Endodermal cell (in vitro differentiated cells): Measurements from ENCODE around the gene ROR2. TPM values are rescaled to one million over a fixed set of nuclear protein-coding genes. Genes with fewer than 3 reads are reported as not detected.

Source experiments
- DNase-seq: peaks from one replicate; pipeline ENCODE4 v3.0.0-alpha.2; 2017
- H3K27ac ChIP-seq: 2 replicates; pipeline ENCODE4 v1.5.1; 2013; ENCODE audit warnings: mild to moderate bottlenecking, low read depth, low read length, moderate library complexity
- H3K27me3 ChIP-seq: 2 replicates; pipeline ENCODE4 v1.6.1; 2013; ENCODE audit warnings: mild to moderate bottlenecking, low read length, moderate library complexity; ENCODE audit not compliant: insufficient read depth, control insufficient read depth, poor library complexity, severe bottlenecking
- H3K36me3 ChIP-seq: 2 replicates; pipeline ENCODE4 v1.7.0; 2013; ENCODE audit warnings: mild to moderate bottlenecking, low read length, moderate library complexity; ENCODE audit not compliant: control insufficient read depth, insufficient read depth
- H3K4me1 ChIP-seq: one replicate; pipeline ENCODE4 v1.7.0; 2013; ENCODE audit warnings: low read length; ENCODE audit not compliant: control insufficient read depth, insufficient read depth
- H3K4me3 ChIP-seq: 2 replicates; pipeline ENCODE4 v1.5.1; 2013; ENCODE audit warnings: mild to moderate bottlenecking, low read length, moderate library complexity
- H3K9ac ChIP-seq: 2 replicates; pipeline ENCODE4 v1.6.1; 2013; ENCODE audit warnings: mild to moderate bottlenecking, low read length, moderate library complexity; ENCODE audit not compliant: poor library complexity, severe bottlenecking; ENCODE audit errors: extremely low read depth
- H3K9me3 ChIP-seq: 2 replicates; pipeline ENCODE4 v1.6.1; 2013; ENCODE audit warnings: mild to moderate bottlenecking, low read length, moderate library complexity; ENCODE audit not compliant: control insufficient read depth
- H3K27ac Mint-ChIP-seq: 2 replicates; pipeline ENCODE4 v1.8.0; 2020; ENCODE audit warnings: mixed read lengths
- H3K27me3 Mint-ChIP-seq: 2 replicates; pipeline ENCODE4 v1.8.0; 2021; ENCODE audit warnings: mild to moderate bottlenecking, mixed read lengths; ENCODE audit not compliant: insufficient read depth
- H3K36me3 Mint-ChIP-seq: 2 replicates; pipeline ENCODE4 v1.8.0; 2020; ENCODE audit warnings: low read depth, mixed read lengths
- H3K4me1 Mint-ChIP-seq: 2 replicates; pipeline ENCODE4 v1.8.0; 2020; ENCODE audit warnings: mixed read lengths
- H3K4me3 Mint-ChIP-seq: 2 replicates; pipeline ENCODE4 v1.8.0; 2020; ENCODE audit warnings: mild to moderate bottlenecking, moderate library complexity, mixed read lengths
- H3K9me3 Mint-ChIP-seq: 2 replicates; pipeline ENCODE4 v1.8.0; 2020; ENCODE audit warnings: mild to moderate bottlenecking, mixed read lengths
- CTCF ChIP-seq: fragments of 200-600 bp; sonication (generic); conservative IDR thresholded peaks from 2 replicates; pipeline ENCODE4 v1.5.0; 2021; ENCODE audit warnings: antibody characterized with exemption, mild to moderate bottlenecking
- WGBS, 2 experiments: methylation state at CpG; one replicate each; pipeline versions ENCODE4 v1.1.5 to v1.1.7; 2013; ENCODE audit warnings: missing lambda C conversion rate in 2 of 2, mixed read lengths in 1 of 2; ENCODE audit not compliant: insufficient coverage in 1 of 2, insufficient read length in 1 of 2; 5-methylcytosine and 5-hydroxymethylcytosine counted together
- total RNA-seq, 2 donors: library from RNA; stranded (reverse); fragmentation: NEBNext Ultra II Directional in 1 of 2; extraction: Animal tissue kit (Norgen Biotek cat#: 25700) in 1 of 2; gene quantifications; 2 replicates in 1 of 2; 3 replicates in 1 of 2; pipeline ENCODE4 v1.2.1, GENCODE V29; 2021

Gene ROR2
- total RNA-seq, 2 donors from 2014 or later = 104 to 160 TPM

GRCh38 chr9:91907484-91908292 lies 42.3 kb downstream of the ROR2 start:
- Histone ChIP-seq H3K27me3 (no peaks in the 10 kb centered on the region), H3K36me3 (peaks cover 54% of the 10 kb centered on the region), H3K9me3 (no peaks in the 10 kb centered on the region), H3K9ac (peak overlapping the region; percentile 67), H3K4me3 (peak overlapping the region; percentile 72), H3K4me1 (peaks cover 39% of the 10 kb centered on the region), H3K27ac (peak overlapping the region; percentile 71)
- peak; percentile 84 for DNase-seq
- H3K27ac Mint-ChIP-seq = peak overlapping the region; percentile 96
- H3K36me3 Mint-ChIP-seq = peaks cover 14% of the 10 kb centered on the region
- 37 to 48% methylated on average over 4 to 8 of the region's 8 CpGs for WGBS, 2 experiments
- H3K4me3 Mint-ChIP-seq = peak overlapping the region; percentile 39
- peaks cover 32% of the 10 kb centered on the region for H3K4me1 Mint-ChIP-seq
- peaks cover 17% of the 10 kb centered on the region for H3K27me3 Mint-ChIP-seq
- no peak for TF ChIP-seq CTCF
- H3K9me3 Mint-ChIP-seq = no peaks in the 10 kb centered on the region

DNA sequence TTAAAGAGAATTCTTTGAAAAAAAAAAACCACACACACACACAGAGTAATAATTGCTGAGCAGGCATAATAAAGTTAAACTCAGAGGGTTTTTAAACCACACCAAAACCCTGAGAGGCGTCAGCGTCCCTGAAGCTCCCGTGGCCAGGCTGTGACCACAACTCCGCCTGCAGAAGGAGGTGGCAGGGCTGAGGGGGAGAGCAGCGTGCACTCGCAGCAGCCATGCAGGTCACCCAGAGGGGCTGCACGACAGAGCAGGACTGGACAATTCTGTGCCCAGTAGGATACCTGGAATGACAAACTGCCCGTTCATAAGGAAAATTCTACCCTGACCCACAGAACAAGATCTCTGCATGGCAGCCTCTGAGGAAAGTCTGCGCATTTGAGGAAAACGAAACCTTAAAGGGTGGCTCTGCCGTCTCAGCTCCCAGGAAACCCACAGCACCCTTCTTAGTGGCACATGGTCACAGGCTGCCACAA lies 44.0 kb downstream of the ROR2 start:
- Mint-ChIP-seq H3K36me3 (peaks cover 5% of the 10 kb centered on the region), H3K4me3 (no peak overlapping the region), H3K27me3 (peaks cover 17% of the 10 kb centered on the region), H3K4me1 (peaks cover 40% of the 10 kb centered on the region), H3K27ac (no peak overlapping the region), H3K9me3 (no peaks in the 10 kb centered on the region)
- Histone ChIP-seq H3K27ac (no peak overlapping the region), H3K27me3 (no peaks in the 10 kb centered on the region), H3K9me3 (no peaks in the 10 kb centered on the region), H3K9ac (peak overlapping the region; percentile 67), H3K4me3 (peak overlapping the region; percentile 72), H3K36me3 (peaks cover 41% of the 10 kb centered on the region), H3K4me1 (peaks cover 45% of the 10 kb centered on the region)
- no peak for TF ChIP-seq CTCF
- no peak for DNase-seq
- 68 to 70% methylated on average over 11 of the region's 11 CpGs for WGBS, 2 experiments

DNA sequence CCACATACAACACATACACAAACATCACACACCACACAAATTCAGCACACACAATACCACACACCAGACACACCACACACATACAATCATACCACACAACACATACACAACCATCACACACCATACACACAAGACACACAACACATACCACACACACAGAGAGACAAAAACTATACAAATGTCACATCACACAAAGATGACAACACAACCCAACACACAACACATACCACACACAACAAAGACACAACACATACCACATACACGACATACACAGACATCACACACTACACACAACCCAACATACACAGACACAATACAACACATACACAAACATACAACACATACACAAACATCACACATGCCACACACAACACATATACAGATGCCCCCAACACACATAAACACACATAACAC lies 44.8 kb downstream of the ROR2 start:
- peaks cover 35% of the 10 kb centered on the region for H3K36me3 ChIP-seq
- Mint-ChIP-seq H3K4me1 (peaks cover 48% of the 10 kb centered on the region), H3K9me3 (no peaks in the 10 kb centered on the region), H3K4me3 (no peak overlapping the region), H3K36me3 (peaks cover 2% of the 10 kb centered on the region), H3K27ac (no peak overlapping the region), H3K27me3 (peaks cover 15% of the 10 kb centered on the region)
- peaks cover 53% of the 10 kb centered on the region for H3K4me1 ChIP-seq
- H3K9ac ChIP-seq = no peak overlapping the region
- peak overlapping the region; percentile 72 for H3K4me3 ChIP-seq
- H3K27me3 ChIP-seq = no peaks in the 10 kb centered on the region
- no peak overlapping the region for H3K27ac ChIP-seq
- no peak for DNase-seq
- no peaks in the 10 kb centered on the region for H3K9me3 ChIP-seq
- no peak for TF ChIP-seq CTCF
- 84% methylated on average over 1 of the region's 1 CpG; no CpG with 5 or more reads in 1 of the 2 experiments for WGBS, 2 experiments
